GM19025 (cell line): ENCODE measurements around the gene SOBP.

ENCODE experiments used
- ATAC-seq: cut with Tn5 transposase; IDR thresholded peaks from one replicate; pipeline ENCODE4 v1.9.1; 2021; ENCODE audit warnings: mild to moderate bottlenecking, low read depth, moderate library complexity; ENCODE audit not compliant: unreplicated experiment

Gene SOBP

GRCh38 chr6:107654764-107655163 lies 164.8 kb downstream of the SOBP start:
- no peak for ATAC-seq

- no peak for ATAC-seq
These were observed 165.3 kb downstream of the SOBP start for GRCh38 chr6:107655245-107655644.

GRCh38 chr6:107655864-107656263 lies 165.9 kb downstream of the SOBP start:
- ATAC-seq = no peak

- ATAC-seq = no peak
These were observed 166.5 kb downstream of the SOBP start for GRCh38 chr6:107656401-107656800.

GRCh38 chr6:107656883-107657282 lies 167.0 kb downstream of the SOBP start:
- ATAC-seq = no peak

- ATAC-seq = no peak
These were observed 167.4 kb downstream of the SOBP start for GRCh38 chr6:107657373-107657754.

- ATAC-seq = peak; percentile 87
These were observed 168.0 kb downstream of the SOBP start for GRCh38 chr6:107657755-107658461.

- no peak for ATAC-seq
These were observed 169.3 kb downstream of the SOBP start for GRCh38 chr6:107658920-107659865.

GRCh38 chr6:107660839-107661238 lies 170.9 kb downstream of the SOBP start:
- no peak for ATAC-seq

- no peak for ATAC-seq
These were observed 171.4 kb downstream of the SOBP start for GRCh38 chr6:107661291-107661690.

GRCh38 chr6:107662333-107662732 lies 172.4 kb downstream of the SOBP start:
- no peak for ATAC-seq

GRCh38 chr6:107663308-107663707 lies 173.4 kb downstream of the SOBP start:
- no peak for ATAC-seq

GRCh38 chr6:107665382-107665781 lies 175.5 kb downstream of the SOBP start:
- ATAC-seq = no peak

GRCh38 chr6:107666084-107666980 lies 176.4 kb downstream of the SOBP start:
- no peak for ATAC-seq

GRCh38 chr6:107666981-107667601 lies 177.2 kb downstream of the SOBP start:
- no peak for ATAC-seq

- ATAC-seq = no peak
These were observed 177.9 kb downstream of the SOBP start for GRCh38 chr6:107667790-107668189.

GRCh38 chr6:107668743-107669474 lies 179.0 kb downstream of the SOBP start:
- ATAC-seq = peak; percentile 75

GRCh38 chr6:107670792-107671199 lies 180.9 kb downstream of the SOBP start:
- ATAC-seq = peak; percentile 32

GRCh38 chr6:107673076-107673494 lies 183.2 kb downstream of the SOBP start:
- ATAC-seq = no peak
